ENCODE measurements around the gene GALNS. TPM values are rescaled to one million over a fixed set of nuclear protein-coding genes. Genes with fewer than 3 reads are reported as not detected.

The GALNS gene
- total RNA-seq, 4 donors from 2014 or later, result 45.7 to 101 (median 75.6) TPM

DNA sequence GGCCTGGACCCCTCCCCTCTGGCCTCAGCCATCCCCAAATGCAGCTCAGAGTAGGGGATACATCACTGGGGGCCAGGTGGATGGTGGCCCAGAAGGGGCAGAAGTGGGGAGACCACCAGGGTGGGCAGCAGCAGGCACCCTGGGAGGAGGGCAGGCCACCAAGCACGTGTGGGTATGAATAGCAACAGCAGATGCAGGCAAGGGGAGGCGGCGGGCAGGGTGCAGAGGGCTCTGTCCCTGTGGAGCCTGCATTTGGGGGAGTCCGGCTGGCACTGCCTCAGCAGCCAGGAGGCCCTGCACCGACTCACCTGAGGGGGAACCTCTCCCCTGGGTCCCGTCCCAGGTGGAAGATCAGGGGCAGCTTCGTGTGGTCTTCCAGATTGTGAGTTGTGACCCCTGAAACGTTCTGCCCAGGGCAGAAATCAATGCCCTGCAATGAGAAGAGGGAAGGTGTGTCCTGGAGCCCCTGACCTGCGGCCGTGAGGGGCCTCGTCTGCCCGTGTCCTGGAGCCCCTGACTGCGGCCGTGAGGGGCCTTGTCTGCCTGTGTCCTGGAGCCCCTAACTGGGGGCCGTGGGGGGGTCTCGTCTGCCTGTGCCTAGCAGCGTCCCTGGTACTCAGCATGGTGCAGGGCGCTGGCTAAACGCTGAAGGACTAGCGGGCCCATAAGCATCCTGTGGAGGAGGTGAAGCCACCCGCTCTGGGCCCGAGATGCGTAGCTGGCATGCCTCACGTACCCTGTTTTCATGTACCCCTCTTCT is 34.3 kb downstream of the GALNS start:
- Histone ChIP-seq H3K27ac (no peak overlapping the region), H3K9me3 (no peaks in the 10 kb centered on the region), H3K4me1 (peaks cover 0 to 11% (median 4%) of the 10 kb centered on the region in 4 donors), H3K27me3 (no peaks in the 10 kb centered on the region), H3K36me3 (peaks cover 0 to 6% (median 3%) of the 10 kb centered on the region in 4 donors), H3K4me3 (no peak overlapping the region)
- WGBS, 2 donors (ENCODE audit: low coverage in 1 of 2), result 87% methylated on average over 21 of the region's 24 CpGs; no CpG with 5 or more reads in 1 of the 2 donors
- no peak for DNase-seq
- TF ChIP-seq POLR2A (IDR thresholded peaks at IDR 0.05), result no peak
- no peak for TF ChIP-seq EP300 (IDR thresholded peaks at IDR 0.05; ENCODE audit: low read depth)
- TF ChIP-seq POLR2AphosphoS5 (IDR thresholded peaks at IDR 0.05), result no peak
- TF ChIP-seq, protein P1, sequence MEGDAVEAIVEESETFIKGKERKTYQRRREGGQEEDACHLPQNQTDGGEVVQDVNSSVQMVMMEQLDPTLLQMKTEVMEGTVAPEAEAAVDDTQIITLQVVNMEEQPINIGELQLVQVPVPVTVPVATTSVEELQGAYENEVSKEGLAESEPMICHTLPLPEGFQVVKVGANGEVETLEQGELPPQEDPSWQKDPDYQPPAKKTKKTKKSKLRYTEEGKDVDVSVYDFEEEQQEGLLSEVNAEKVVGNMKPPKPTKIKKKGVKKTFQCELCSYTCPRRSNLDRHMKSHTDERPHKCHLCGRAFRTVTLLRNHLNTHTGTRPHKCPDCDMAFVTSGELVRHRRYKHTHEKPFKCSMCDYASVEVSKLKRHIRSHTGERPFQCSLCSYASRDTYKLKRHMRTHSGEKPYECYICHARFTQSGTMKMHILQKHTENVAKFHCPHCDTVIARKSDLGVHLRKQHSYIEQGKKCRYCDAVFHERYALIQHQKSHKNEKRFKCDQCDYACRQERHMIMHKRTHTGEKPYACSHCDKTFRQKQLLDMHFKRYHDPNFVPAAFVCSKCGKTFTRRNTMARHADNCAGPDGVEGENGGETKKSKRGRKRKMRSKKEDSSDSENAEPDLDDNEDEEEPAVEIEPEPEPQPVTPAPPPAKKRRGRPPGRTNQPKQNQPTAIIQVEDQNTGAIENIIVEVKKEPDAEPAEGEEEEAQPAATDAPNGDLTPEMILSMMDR (IDR thresholded peaks at IDR 0.05), result no peak
- in situ Hi-C loops (cut with MboI; ENCODE audit: low pct_ligation_motif_present in 1 of 4, low pct_unique_long_range_greater_than_20kb in 1 of 4, low sequenced_read_pairs in 3 of 4), result loop anchor here in 1 of 4 donors (25.0 kb wide), 1 partner anchor 390 kb away; the partner anchor contains the start of genes SLC22A31 and ZNF778
- intact Hi-C loops (cut with DNase I; ENCODE audit: low total_unique reads), result no loop called here

DNA sequence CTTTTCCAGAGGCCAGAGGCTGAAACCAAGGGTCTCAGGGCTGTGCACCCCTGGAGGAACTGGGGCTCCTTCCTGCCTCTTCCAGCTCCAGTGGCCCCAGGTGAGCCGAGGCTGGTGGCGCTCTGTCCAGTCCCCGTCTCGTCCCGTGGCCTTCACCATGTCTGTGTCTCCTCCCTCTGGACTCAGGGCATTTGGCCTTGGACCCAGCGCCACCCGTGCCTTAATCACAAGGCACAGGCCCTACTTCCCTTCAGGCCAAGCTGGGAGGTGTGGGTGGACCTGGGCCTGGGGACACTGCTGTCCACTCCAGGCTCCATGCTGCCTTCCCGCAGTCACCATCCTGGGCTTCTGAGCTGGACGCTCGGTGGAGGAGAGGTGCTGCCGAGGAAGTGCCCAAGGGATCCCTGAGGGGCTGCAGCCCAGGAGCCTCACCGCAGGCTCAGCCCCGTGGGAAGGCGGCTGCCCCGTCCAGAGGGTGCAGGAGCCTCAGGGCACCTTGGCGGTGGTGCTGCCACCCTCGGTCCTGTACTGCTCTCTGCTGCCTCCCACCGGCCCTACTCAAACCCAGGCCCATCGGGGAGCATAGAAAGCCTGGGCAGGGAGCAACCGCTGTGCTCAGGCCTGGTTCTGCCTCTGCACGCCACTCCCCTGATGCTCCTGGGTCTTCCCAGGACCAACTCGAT is 35.4 kb downstream of the GALNS start:
- 93% methylated on average over 22 of the region's 22 CpGs; no CpG with 5 or more reads in 1 of the 2 donors for WGBS, 2 donors (ENCODE audit: low coverage in 1 of 2)
- intact Hi-C loops (cut with DNase I; ENCODE audit: low total_unique reads) (no loop called here), in situ Hi-C loops (cut with MboI; ENCODE audit: low pct_ligation_motif_present in 1 of 4, low pct_unique_long_range_greater_than_20kb in 1 of 4, low sequenced_read_pairs in 3 of 4) (loop anchor here in 1 of 4 donors (25.0 kb wide), 1 partner anchor 391 kb away; the partner anchor contains the start of genes SLC22A31 and ZNF778)
- peaks cover 0 to 6% (median 3%) of the 10 kb centered on the region in 4 donors for H3K36me3 ChIP-seq
- no peak overlapping the region for H3K27ac ChIP-seq
- H3K4me1 ChIP-seq, result peaks cover 0 to 5% (median 2%) of the 10 kb centered on the region in 4 donors
- no peaks in the 10 kb centered on the region for H3K27me3 ChIP-seq
- no peak for DNase-seq
- no peaks in the 10 kb centered on the region for H3K9me3 ChIP-seq
- TF ChIP-seq, protein P1 (IDR thresholded peaks at IDR 0.05), result no peak
- TF ChIP-seq EP300 (IDR thresholded peaks at IDR 0.05; ENCODE audit: low read depth) (no peak), POLR2AphosphoS5 (IDR thresholded peaks at IDR 0.05) (no peak), POLR2A (IDR thresholded peaks at IDR 0.05) (no peak)
- no peak overlapping the region for H3K4me3 ChIP-seq

DNA sequence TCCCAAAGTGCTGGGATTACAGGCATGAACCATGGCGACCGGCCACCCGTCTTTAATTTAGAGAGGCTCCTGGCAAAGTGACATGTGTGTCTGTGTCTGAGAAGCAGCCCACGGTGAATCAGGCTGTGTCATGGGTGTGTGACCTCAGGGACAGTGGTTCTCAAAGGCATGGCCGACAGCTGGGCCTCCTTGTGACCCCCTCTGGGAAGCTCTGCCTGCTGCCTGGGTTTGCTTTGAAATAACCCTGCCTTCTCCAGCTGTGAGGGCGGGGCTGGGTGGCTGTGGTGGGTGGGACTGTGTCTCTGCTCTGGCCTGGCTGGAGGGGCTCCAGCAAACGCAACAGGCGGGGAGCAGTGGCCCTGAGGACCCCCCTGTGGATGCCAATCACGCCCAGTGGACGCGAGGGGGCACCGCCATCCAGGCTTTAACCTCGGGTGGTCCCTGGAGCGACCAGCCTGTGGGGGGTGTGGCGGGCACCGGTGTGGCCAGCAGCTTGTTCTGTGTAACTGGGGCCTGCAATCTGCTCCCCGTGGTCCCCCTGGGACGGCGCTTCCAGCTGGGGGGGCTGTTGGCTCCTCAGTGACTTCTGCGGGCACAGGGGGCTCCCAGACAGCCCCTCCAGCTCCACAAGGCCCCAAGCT is 36.2 kb downstream of the GALNS start:
- Histone ChIP-seq H3K27me3 (no peaks in the 10 kb centered on the region), H3K9me3 (no peaks in the 10 kb centered on the region), H3K4me3 (no peak overlapping the region), H3K27ac (no peak overlapping the region), H3K4me1 (no peaks in the 10 kb centered on the region), H3K36me3 (peaks cover 0 to 6% (median 3%) of the 10 kb centered on the region in 4 donors)
- no peak for TF ChIP-seq POLR2A (IDR thresholded peaks at IDR 0.05)
- TF ChIP-seq POLR2AphosphoS5 (IDR thresholded peaks at IDR 0.05), result no peak
- TF ChIP-seq, protein P1 (IDR thresholded peaks at IDR 0.05), result no peak
- no peak for TF ChIP-seq EP300 (IDR thresholded peaks at IDR 0.05; ENCODE audit: low read depth)
- 88% methylated on average over 19 of the region's 20 CpGs; no CpG with 5 or more reads in 1 of the 2 donors for WGBS, 2 donors (ENCODE audit: low coverage in 1 of 2)
- no peak for DNase-seq
- intact Hi-C loops (cut with DNase I; ENCODE audit: low total_unique reads), result no loop called here
- in situ Hi-C loops (cut with MboI; ENCODE audit: low pct_ligation_motif_present in 1 of 4, low pct_unique_long_range_greater_than_20kb in 1 of 4, low sequenced_read_pairs in 3 of 4), result loop anchor here in 1 of 4 donors (25.0 kb wide), 1 partner anchor 392 kb away; the partner anchor contains the start of genes SLC22A31 and ZNF778
